ENCODE results near the gene C1QA. TPM values are rescaled to one million over a fixed set of nuclear protein-coding genes. Genes with fewer than 3 reads are reported as not detected.

The C1QA gene
- total RNA-seq, 6 experiments from 2014 or later: 66.3 to 227 (median 75.0) TPM

DNA sequence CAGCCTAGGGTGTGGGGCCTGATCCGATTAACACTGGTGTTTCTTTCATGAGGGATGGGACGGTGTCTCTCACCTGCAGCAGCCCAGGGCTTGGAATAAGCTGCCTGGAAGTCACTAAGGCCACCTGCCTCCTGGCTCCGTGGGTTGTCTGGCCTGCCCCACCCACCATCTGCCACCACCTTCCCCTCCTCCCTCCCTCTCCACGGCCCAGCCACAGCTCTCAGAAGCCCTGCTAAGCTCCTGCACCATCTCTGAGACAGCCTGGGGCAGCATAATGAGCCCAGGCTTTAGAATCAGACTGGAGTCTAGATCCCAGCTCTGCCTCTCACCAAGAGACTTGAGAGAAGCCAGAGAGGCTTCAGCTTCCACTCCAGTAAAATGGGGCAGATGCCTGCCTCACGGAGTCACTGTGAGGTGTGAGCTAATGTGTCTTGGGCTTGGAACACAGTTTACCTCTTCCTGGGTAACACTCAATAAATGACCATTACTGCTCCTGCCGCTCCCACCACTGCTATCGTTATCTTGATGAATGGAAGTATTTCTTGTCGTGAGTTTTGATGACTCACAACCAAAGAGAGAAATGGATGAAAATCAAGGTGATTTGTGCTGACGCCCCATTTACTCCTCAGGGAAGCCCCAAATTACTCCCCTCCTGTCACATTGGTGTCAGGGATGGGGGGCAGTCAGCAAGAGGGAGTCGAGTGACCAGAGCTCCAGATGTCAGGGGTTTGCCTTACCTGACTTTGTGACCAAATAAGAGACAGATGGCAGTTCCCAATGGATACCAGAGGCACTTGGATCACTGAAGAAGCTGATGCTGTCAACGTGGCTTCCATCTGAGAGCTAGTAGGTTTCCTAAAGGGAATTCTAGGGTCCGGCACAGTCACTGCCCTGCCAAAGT is 23.5 kb upstream of the C1QA start:
- intact Hi-C loops (cut with DNase I): loop anchor here in 1 of 2 donors (10.0 kb wide), 1 partner anchor 58 kb away; no protein-coding TSS in a partner anchor
- WGBS (ENCODE audit: insufficient coverage, low coverage, low lambda C conversion rate, missing lambda C conversion rate): 29% methylated on average over 9 of the region's 12 CpGs
- H3K27me3 ChIP-seq: no peaks in the 10 kb centered on the region

DNA sequence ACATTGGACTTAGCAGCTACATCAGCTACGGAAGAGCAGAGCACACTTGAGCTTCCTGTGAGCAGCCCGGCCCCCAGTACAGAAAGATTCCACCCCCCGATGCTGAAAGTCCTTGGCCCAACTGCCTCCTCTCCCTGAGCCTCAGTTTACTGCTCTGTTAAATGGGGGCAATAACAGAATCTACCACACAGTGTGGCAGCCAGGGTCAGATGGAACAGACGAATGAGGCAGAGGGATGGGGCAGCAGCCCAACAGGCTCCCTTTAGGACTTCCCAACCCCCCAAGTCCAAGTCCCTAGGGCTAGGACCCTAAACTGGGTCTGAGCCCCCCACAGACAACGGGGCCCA is 22.9 kb upstream of the C1QA start:
- no peak for ATAC-seq
- Histone ChIP-seq H3K9me3 (no peaks in the 10 kb centered on the region), H3K4me3 (no peak overlapping the region), H3K27ac (no peak overlapping the region), H3K4me1 (no peaks in the 10 kb centered on the region), H3K27me3 (no peaks in the 10 kb centered on the region), H3K36me3 (no peaks in the 10 kb centered on the region)
- TF ChIP-seq, protein P1, sequence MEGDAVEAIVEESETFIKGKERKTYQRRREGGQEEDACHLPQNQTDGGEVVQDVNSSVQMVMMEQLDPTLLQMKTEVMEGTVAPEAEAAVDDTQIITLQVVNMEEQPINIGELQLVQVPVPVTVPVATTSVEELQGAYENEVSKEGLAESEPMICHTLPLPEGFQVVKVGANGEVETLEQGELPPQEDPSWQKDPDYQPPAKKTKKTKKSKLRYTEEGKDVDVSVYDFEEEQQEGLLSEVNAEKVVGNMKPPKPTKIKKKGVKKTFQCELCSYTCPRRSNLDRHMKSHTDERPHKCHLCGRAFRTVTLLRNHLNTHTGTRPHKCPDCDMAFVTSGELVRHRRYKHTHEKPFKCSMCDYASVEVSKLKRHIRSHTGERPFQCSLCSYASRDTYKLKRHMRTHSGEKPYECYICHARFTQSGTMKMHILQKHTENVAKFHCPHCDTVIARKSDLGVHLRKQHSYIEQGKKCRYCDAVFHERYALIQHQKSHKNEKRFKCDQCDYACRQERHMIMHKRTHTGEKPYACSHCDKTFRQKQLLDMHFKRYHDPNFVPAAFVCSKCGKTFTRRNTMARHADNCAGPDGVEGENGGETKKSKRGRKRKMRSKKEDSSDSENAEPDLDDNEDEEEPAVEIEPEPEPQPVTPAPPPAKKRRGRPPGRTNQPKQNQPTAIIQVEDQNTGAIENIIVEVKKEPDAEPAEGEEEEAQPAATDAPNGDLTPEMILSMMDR (IDR thresholded peaks at IDR 0.05): no peak
- no peak for TF ChIP-seq POLR2A (IDR thresholded peaks at IDR 0.05)
- WGBS (ENCODE audit: insufficient coverage, low coverage, low lambda C conversion rate, missing lambda C conversion rate): no CpG with 5 or more reads among the region's 5 CpGs
- intact Hi-C loops (cut with DNase I): loop anchor here in 1 of 2 donors (10.0 kb wide), 1 partner anchor 59 kb away; no protein-coding TSS in a partner anchor
- DNase-seq: no peak

More for the DNA sequence above, 23.5 kb upstream of the C1QA start:
- no peak overlapping the region for H3K27ac ChIP-seq
- no peaks in the 10 kb centered on the region for H3K9me3 ChIP-seq
- DNase-seq (no peak), ATAC-seq (no peak)
- H3K36me3 ChIP-seq: no peaks in the 10 kb centered on the region
- no peak for TF ChIP-seq POLR2A (IDR thresholded peaks at IDR 0.05)
- TF ChIP-seq, protein P1 (IDR thresholded peaks at IDR 0.05): no peak
- H3K4me1 ChIP-seq: no peaks in the 10 kb centered on the region
- H3K4me3 ChIP-seq: no peak overlapping the region

DNA sequence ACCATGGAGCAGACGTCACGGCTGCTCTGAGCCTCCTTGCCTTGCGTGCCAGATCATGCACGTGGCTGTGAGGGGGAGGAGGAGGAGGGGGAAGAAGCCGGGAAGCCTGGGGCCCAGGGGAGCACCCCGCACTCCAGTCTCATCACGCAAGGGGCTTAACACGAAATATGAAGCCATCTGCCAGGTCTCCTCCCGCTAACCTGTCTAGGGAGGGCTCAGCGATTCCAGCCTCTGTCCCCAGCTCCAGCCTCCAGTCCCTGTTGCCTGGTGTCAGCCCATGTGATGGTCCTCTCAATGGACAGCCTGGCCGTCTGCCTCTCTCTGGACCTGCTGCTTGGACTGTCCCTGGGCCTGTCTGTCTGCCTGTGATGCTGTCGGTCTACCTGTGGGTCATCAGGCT is 22.5 kb upstream of the C1QA start:
- no peak for ATAC-seq
- intact Hi-C loops (cut with DNase I): loop anchor here in 1 of 2 donors (10.0 kb wide), 1 partner anchor 59 kb away; no protein-coding TSS in a partner anchor
- DNase-seq: no peak
- H3K27ac ChIP-seq: no peak overlapping the region
- no peak overlapping the region for H3K4me3 ChIP-seq
- WGBS (ENCODE audit: insufficient coverage, low coverage, low lambda C conversion rate, missing lambda C conversion rate): 35% methylated on average over 4 of the region's 12 CpGs
- H3K36me3 ChIP-seq: no peaks in the 10 kb centered on the region
- no peaks in the 10 kb centered on the region for H3K4me1 ChIP-seq
- H3K9me3 ChIP-seq: no peaks in the 10 kb centered on the region
- H3K27me3 ChIP-seq: no peaks in the 10 kb centered on the region
- TF ChIP-seq, protein P1 (IDR thresholded peaks at IDR 0.05): no peak
- no peak for TF ChIP-seq POLR2A (IDR thresholded peaks at IDR 0.05)

DNA sequence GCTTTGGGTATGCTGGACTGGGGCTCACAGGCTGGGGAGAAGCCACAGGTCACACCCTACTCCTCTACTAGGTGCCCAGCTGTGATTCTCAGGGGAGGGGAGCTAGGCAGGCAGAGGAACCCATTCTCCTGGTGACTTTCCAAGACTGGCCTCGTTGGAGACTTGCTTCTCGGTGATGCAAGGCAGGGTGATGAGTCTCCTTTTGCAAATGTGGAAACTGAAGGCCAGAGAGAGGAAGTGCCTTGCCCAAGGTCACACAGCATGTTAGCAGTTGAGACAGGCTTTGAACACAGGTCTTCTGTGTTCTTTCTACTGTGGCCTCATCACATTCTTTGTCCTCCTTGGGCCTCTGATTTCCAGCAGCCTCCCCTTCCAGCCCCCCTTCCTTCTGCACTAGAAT is 20.5 kb upstream of the C1QA start:
- Histone ChIP-seq H3K9me3 (no peaks in the 10 kb centered on the region), H3K27ac (no peak overlapping the region), H3K4me3 (no peak overlapping the region), H3K36me3 (no peaks in the 10 kb centered on the region), H3K4me1 (no peaks in the 10 kb centered on the region), H3K27me3 (no peaks in the 10 kb centered on the region)
- 55% methylated on average over 2 of the region's 2 CpGs for WGBS (ENCODE audit: insufficient coverage, low coverage, low lambda C conversion rate, missing lambda C conversion rate)
- intact Hi-C loops (cut with DNase I): loop anchor here in 1 of 2 donors (10.0 kb wide), 1 partner anchor 61 kb away; no protein-coding TSS in a partner anchor
- DNase-seq: no peak
- ATAC-seq: no peak
- no peak for TF ChIP-seq POLR2A (IDR thresholded peaks at IDR 0.05)
- TF ChIP-seq, protein P1 (IDR thresholded peaks at IDR 0.05): no peak

Measured in right lobe of liver (tissue), 6 donors.